ENCODE data around the gene GRIP2. TPM values are rescaled to one million over a fixed set of nuclear protein-coding genes. Genes with fewer than 3 reads are reported as not detected.
A peak's percentile ranks its signal among the peaks of the same experiment; 100 is the strongest.

Gene GRIP2
- total RNA-seq, 4 donors from 2014 or later: 0.77 to 8.0 (median 2.1) TPM

DNA sequence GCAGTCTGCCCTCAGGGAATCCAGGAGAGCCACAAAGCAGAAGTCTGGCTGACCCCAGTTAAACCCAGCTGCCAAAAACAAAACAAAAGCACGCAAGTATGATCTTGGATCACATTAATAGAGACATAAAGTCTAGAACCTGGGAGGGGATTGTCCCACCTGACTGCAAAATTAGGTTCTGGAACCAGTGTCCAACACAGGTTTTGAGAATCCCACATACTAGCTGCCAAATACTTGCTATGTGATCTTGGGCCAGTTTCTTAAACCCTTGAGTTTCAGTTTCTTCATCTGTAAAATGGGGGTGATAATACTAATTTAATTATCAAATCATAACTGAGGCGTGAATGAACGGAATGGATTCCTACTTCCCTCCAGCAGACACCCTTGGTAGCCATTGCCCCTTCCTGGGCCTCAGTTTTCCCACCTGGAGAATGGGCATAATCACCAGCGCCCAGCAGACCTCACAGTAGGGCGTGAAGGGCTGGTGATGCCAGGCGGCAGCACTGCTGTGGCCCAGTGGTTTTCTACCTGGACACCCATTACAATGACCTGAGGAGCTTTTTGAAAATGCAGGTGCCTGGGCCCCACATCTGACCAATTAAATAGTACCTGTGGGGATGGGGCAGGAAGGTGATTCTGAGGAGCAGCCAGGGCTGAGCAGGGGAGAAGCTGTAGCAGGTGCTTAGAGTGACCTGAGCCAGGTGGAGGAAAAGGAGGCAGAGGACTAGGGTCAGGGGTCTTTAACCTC, 32.2 kb downstream of the GRIP2 start:
- Histone ChIP-seq H3K4me3 (no peak overlapping the region), H3K9me3 (no peaks in the 10 kb centered on the region), H3K27ac (no peak overlapping the region), H3K36me3 (no peaks in the 10 kb centered on the region), H3K27me3 (no peaks in the 10 kb centered on the region), H3K4me1 (no peaks in the 10 kb centered on the region)
- peak in 1 of 2 donors; percentile 3 for DNase-seq
- no peak for TF ChIP-seq CTCF (IDR thresholded peaks at IDR 0.05)
- intact Hi-C loops (cut with DNase I; ENCODE audit: low total_unique reads): no loop called here

- DNase-seq: peak; percentile 6 to 10
- H3K27ac ChIP-seq: no peak overlapping the region
- no peak for TF ChIP-seq POLR2A (IDR thresholded peaks at IDR 0.05)
- no peak for TF ChIP-seq CTCF (IDR thresholded peaks at IDR 0.05)
- no peak overlapping the region for H3K4me3 ChIP-seq
- intact Hi-C loops (cut with DNase I; ENCODE audit: low total_unique reads): no loop called here
- H3K27me3 ChIP-seq: no peaks in the 10 kb centered on the region
- no peaks in the 10 kb centered on the region for H3K9me3 ChIP-seq
- H3K36me3 ChIP-seq: no peaks in the 10 kb centered on the region
- no peaks in the 10 kb centered on the region for H3K4me1 ChIP-seq
These were observed 32.8 kb downstream of the GRIP2 start for GRCh38 chr3:14507305-14507741.

DNA sequence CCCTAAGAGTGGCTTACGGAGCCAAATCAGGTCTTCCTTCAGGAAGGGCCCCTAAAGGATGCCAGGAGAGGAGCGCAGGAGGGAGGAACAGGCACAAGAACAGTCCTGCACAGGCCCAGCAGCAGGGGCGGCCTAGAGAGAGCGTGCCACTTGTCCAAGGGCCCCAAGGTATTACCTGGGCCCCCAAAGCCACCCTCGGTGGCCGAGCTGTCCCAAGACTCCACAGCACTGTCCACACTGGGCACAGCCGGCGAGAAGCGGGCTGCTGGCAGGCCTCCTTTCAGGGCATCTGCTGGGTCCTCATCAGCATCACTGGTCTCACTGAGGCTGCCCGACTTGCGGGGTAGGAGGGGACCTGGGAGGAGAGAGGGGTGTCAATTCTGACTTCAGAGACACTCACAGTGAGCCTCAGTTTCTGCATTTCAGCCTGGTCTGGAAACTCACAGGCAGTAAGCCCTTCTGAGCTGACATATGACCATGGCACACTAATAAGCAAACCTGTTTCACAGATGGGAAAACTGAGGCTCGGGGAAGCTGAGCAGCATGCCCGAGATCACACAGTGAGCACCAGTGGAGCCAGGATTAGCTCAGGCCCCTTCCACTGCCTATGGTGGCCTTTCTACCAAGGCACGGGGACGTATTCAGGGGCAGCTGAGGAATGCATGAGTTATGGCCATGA, 33.4 kb downstream of the GRIP2 start:
- Histone ChIP-seq H3K9me3 (no peaks in the 10 kb centered on the region), H3K4me3 (no peak overlapping the region), H3K27ac (no peak overlapping the region), H3K4me1 (no peaks in the 10 kb centered on the region), H3K27me3 (no peaks in the 10 kb centered on the region), H3K36me3 (no peaks in the 10 kb centered on the region)
- DNase-seq: peak; percentile 3 to 11
- TF ChIP-seq CTCF (IDR thresholded peaks at IDR 0.05) (no peak), POLR2A (IDR thresholded peaks at IDR 0.05) (no peak)
- intact Hi-C loops (cut with DNase I; ENCODE audit: low total_unique reads): no loop called here

DNA sequence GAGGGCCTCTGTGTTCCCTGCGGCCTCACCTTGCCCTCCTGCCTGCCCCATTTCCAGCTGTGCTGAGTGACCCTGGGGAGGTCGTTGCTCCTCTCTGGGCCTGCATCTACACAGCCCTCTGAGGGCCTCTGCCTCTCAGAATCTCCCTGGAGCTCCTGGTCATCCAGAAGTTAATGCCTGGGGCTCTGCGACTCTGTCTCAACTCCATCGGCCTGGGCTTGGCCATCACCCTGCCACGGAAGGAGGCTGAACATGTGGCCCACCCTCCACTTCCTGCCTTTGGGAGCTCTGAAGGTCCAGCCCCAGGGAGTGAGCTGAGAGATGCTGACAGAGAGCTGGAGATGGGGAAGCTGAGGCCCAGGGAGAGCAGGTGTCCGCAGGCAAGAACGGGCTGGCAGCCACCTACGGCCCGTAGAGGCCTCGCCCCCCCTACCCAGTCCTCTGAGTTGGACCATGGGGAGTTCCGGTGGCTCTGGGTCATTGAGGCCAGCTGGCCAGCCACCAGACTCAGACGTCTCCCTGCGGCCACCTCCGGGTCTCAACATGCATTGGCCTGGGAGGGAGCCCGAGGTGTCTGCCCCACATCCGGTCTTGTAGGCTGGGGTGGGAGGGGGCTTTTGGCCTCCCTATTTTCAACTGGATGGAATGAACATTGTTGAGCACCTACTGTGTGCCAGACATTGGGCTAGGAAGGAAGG, 34.2 kb downstream of the GRIP2 start:
- Histone ChIP-seq H3K4me1 (no peaks in the 10 kb centered on the region), H3K27me3 (no peaks in the 10 kb centered on the region), H3K27ac (no peak overlapping the region), H3K36me3 (no peaks in the 10 kb centered on the region), H3K4me3 (no peak overlapping the region), H3K9me3 (no peaks in the 10 kb centered on the region)
- DNase-seq: peak in 1 of 2 donors; percentile 10
- intact Hi-C loops (cut with DNase I; ENCODE audit: low total_unique reads): no loop called here
- no peak for TF ChIP-seq POLR2A (IDR thresholded peaks at IDR 0.05)
- TF ChIP-seq CTCF (IDR thresholded peaks at IDR 0.05): no peak
